ENCODE measurements around the gene TMEM129. TPM values are rescaled to one million over a fixed set of nuclear protein-coding genes. Genes with fewer than 3 reads are reported as not detected.

TMEM129 gene
- total and polyA plus RNA-seq, 10 of the 15 experiments (the other 5 are each of a cell fraction or from before 2014, with no cell fraction given): 0.19 to 24.9 (median 13.2) TPM

DNA sequence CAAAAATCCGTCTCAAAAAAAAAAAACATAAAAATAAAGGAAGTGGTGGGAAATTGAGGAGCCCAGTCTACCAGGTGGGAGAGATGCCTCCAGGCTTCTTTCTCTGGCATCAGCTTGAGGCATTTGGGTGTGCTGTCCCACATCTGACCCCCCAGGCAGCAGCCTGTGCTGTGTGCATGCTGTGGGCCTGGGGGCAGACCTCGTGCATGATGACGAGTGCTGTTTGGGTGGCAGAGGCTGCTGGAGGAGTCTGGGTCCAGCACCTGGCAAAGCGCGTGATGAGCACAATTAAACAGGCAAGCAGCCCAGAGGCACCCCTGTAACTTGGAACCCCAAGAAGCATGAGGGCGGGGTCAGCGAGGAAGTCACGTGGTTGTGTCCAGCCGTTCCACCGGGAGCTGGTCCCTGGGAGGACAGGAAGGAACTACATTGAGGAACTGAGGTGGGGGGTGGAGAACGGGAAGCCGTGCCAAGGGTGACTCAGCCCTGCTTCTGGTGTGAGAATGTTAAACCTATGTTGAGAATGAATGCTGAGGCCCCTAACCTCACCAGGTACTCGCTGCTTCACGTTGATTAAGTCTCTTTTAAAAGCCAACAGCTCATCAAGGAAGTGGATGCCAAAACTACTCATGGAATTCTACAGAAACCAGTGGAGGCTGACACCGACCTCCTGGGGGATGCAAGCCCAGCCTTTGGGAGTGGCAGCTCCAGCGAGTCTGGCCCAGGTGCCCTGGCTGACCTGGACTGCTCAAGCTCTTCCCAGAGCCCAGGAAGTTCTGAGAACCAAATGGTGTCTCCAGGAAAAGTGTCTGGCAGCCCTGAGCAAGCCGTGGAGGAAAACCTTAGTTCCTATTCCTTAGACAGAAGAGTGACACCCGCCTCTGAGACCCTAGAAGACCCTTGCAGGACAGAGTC is 6.3 kb upstream of the TMEM129 start:
- CTCF ChIA-PET: interaction anchor here (1.4 to 15.5 kb wide), 5 partner anchors 18 to 33 kb away, joined by 4 to 317 read pairs (median 9); no protein-coding TSS in a partner anchor
- TF ChIP-seq SIX5 (IDR thresholded peaks at IDR 0.05; ENCODE audit: low read depth, low read length, severe bottlenecking) (no peak), PAX5 (IDR thresholded peaks at IDR 0.05; ENCODE audit: borderline replicate concordance, low read depth, low read length) (no peak), POLR2A (IDR thresholded peaks at IDR 0.05; ENCODE audit: low read depth, low read length) (0 out of 2 replicates have a peak, but pooled peaks have one; percentile 33), RFX5 (IDR thresholded peaks at IDR 0.05; ENCODE audit: low read depth, low read length) (no peak)
- TF ChIP-seq, protein P1, sequence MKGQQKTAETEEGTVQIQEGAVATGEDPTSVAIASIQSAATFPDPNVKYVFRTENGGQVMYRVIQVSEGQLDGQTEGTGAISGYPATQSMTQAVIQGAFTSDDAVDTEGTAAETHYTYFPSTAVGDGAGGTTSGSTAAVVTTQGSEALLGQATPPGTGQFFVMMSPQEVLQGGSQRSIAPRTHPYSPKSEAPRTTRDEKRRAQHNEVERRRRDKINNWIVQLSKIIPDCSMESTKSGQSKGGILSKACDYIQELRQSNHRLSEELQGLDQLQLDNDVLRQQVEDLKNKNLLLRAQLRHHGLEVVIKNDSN (IDR thresholded peaks at IDR 0.05; ENCODE audit: borderline replicate concordance, extremely low read length, insufficient read depth, low read depth, low read length): peak; percentile 26
- H3K4me2 ChIP-seq (ENCODE audit: control insufficient read depth, insufficient read depth): no peak overlapping the region

More for the DNA sequence above, 6.3 kb upstream of the TMEM129 start:
- in situ Hi-C loops (cut with MboI): loop anchor here (5.0 kb wide), 1 partner anchor 35 kb away; no protein-coding TSS in a partner anchor
- SMC1A ChIA-PET (ENCODE audit: uncharacterized antibody, unreplicated experiment): interaction anchor here (7.0 to 11.0 kb wide), 2 partner anchors 19 to 34 kb away, joined by 33 to 132 read pairs; no protein-coding TSS in a partner anchor
- Histone ChIP-seq H3K27me3 (replicated peaks in 1 of 2; ENCODE audit: control insufficient read depth in 2 of 2, insufficient read depth in 2 of 2, low read length in 1 of 2) (no peaks in the 10 kb centered on the region), H3K4me3 (no peak overlapping the region), H3K9me3 (replicated peaks; ENCODE audit: control insufficient read depth, insufficient read depth, low read length) (no peaks in the 10 kb centered on the region), H3K79me2 (ENCODE audit: control insufficient read depth, insufficient read depth, low read length) (peaks cover 48% of the 10 kb centered on the region), H3K27ac (ENCODE audit: control insufficient read depth, insufficient read depth) (no peak overlapping the region), H3K4me1 (ENCODE audit: control insufficient read depth, insufficient read depth, low read length) (peaks cover 15% of the 10 kb centered on the region), H3K9ac (ENCODE audit: control insufficient read depth, insufficient read depth, low read length) (no peak overlapping the region), H2AFZ (ENCODE audit: control insufficient read depth, low read depth, low read length) (no peak overlapping the region), H3K36me3 (ENCODE audit: control insufficient read depth in 2 of 2, insufficient read depth in 2 of 2, low read length in 1 of 2) (peaks cover 29 to 49% of the 10 kb centered on the region in 2 experiments; a peak in 3 of 4 replicates), H4K20me1 (ENCODE audit: control insufficient read depth, insufficient read depth) (no peaks in the 10 kb centered on the region)
- POLR2A ChIA-PET: interaction anchor here (1.0 to 3.1 kb wide), 2 partner anchors 19 to 34 kb away, joined by 4 to 10 read pairs; no protein-coding TSS in a partner anchor
- RAD21 ChIA-PET (ENCODE audit: unreplicated experiment): interaction anchor here (1.0 to 1.3 kb wide), 2 partner anchors 15 to 34 kb away, joined by 4 to 9 read pairs; partner anchors contain the start of gene SLBP
- no TSS peak for BruUV-seq (replicated peaks)
- no peak for ATAC-seq
- intact Hi-C loops (cut with micrococcal nuclease; ENCODE audit: unreplicated experiment): no loop called here
- 81% methylated on average over 18 of the region's 18 CpGs for WGBS (ENCODE audit: insufficient coverage, insufficient replicate concordance, low lambda C conversion rate, missing lambda C conversion rate)
- FAIRE-seq: no peak
- no peak for DNase-seq (ENCODE audit: low read depth, low spot score)

Measured in GM12878 (cell line).